ENCODE results near the gene KCNJ5. TPM values are rescaled to one million over a fixed set of nuclear protein-coding genes. Genes with fewer than 3 reads are reported as not detected.

KCNJ5 gene
- total and polyA plus RNA-seq, 2 experiments from 2014 or later: not detected

DNA sequence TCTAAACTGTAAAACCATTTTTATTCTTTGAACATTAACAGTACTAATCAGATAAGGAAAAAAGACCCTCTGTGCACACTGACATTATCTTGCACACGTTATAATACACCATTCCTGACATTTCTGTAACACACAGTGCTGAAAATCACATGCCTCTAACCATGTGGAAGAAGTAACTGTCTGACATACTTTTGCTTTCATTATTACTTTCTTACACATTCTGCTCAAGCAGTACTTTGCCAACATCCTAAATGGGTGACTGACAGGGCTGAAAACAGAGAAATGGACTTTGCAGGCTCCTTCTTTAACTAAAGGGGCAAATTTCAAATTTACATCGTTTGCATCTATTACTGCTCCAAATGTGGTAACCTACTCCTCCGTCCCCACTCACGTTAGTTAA lies 74.3 kb downstream of the KCNJ5 start:
- H3K4me2 ChIP-seq: no peak overlapping the region
- no peaks in the 10 kb centered on the region for H3K4me1 ChIP-seq (ENCODE audit: insufficient read depth)
- H3K27ac ChIP-seq (ENCODE audit: low read depth): no peak overlapping the region
- ATAC-seq: no peak
- DNase-seq (ENCODE audit: low spot score): no peak
- Mint-ChIP-seq H3K27ac (no peak overlapping the region), H3K36me3 (ENCODE audit: low read depth) (peaks cover 10% of the 10 kb centered on the region; the same call in 2 of the 3 replicates), H3K9me3 (no peaks in the 10 kb centered on the region), H3K4me3 (no peak overlapping the region), H3K27me3 (ENCODE audit: insufficient read depth, low read depth, poor library complexity) (no peaks in the 10 kb centered on the region), H3K4me1 (peaks cover 9% of the 10 kb centered on the region; the same call in 2 of the 3 replicates)
- no peaks in the 10 kb centered on the region for H3K9me2 ChIP-seq (ENCODE audit: insufficient read depth)
- no peak for TF ChIP-seq CREB1 (CRISPR knock-in tag; IDR thresholded peaks at IDR 0.05; ENCODE audit: low read depth)
- TF ChIP-seq EZH2phosphoT487 (IDR thresholded peaks at IDR 0.05; ENCODE audit: unreplicated experiment): no peak
- TF ChIP-seq, protein P1, sequence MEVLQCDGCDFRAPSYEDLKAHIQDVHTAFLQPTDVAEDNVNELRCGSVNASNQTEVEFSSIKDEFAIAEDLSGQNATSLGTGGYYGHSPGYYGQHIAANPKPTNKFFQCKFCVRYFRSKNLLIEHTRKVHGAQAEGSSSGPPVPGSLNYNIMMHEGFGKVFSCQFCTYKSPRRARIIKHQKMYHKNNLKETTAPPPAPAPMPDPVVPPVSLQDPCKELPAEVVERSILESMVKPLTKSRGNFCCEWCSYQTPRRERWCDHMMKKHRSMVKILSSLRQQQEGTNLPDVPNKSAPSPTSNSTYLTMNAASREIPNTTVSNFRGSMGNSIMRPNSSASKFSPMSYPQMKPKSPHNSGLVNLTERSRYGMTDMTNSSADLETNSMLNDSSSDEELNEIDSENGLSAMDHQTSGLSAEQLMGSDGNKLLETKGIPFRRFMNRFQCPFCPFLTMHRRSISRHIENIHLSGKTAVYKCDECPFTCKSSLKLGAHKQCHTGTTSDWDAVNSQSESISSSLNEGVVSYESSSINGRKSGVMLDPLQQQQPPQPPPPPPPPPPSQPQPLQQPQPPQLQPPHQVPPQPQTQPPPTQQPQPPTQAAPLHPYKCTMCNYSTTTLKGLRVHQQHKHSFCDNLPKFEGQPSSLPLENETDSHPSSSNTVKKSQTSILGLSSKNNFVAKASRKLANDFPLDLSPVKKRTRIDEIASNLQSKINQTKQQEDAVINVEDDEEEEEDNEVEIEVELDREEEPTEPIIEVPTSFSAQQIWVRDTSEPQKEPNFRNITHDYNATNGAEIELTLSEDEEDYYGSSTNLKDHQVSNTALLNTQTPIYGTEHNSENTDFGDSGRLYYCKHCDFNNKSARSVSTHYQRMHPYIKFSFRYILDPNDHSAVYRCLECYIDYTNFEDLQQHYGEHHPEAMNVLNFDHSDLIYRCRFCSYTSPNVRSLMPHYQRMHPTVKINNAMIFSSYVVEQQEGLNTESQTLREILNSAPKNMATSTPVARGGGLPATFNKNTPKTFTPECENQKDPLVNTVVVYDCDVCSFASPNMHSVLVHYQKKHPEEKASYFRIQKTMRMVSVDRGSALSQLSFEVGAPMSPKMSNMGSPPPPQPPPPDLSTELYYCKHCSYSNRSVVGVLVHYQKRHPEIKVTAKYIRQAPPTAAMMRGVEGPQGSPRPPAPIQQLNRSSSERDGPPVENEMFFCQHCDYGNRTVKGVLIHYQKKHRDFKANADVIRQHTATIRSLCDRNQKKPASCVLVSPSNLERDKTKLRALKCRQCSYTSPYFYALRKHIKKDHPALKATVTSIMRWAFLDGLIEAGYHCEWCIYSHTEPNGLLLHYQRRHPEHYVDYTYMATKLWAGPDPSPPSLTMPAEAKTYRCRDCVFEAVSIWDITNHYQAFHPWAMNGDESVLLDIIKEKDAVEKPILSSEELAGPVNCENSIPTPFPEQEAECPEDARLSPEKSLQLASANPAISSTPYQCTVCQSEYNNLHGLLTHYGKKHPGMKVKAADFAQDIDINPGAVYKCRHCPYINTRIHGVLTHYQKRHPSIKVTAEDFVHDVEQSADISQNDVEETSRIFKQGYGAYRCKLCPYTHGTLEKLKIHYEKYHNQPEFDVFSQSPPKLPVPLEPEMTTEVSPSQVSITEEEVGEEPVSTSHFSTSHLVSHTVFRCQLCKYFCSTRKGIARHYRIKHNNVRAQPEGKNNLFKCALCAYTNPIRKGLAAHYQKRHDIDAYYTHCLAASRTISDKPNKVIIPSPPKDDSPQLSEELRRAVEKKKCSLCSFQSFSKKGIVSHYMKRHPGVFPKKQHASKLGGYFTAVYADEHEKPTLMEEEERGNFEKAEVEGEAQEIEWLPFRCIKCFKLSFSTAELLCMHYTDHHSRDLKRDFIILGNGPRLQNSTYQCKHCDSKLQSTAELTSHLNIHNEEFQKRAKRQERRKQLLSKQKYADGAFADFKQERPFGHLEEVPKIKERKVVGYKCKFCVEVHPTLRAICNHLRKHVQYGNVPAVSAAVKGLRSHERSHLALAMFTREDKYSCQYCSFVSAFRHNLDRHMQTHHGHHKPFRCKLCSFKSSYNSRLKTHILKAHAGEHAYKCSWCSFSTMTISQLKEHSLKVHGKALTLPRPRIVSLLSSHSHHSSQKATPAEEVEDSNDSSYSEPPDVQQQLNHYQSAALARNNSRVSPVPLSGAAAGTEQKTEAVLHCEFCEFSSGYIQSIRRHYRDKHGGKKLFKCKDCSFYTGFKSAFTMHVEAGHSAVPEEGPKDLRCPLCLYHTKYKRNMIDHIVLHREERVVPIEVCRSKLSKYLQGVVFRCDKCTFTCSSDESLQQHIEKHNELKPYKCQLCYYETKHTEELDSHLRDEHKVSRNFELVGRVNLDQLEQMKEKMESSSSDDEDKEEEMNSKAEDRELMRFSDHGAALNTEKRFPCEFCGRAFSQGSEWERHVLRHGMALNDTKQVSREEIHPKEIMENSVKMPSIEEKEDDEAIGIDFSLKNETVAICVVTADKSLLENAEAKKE (CRISPR knock-in tag; IDR thresholded peaks at IDR 0.05): no peak
- no peak for TF ChIP-seq EZH2 (IDR thresholded peaks at IDR 0.05; ENCODE audit: low read depth, unreplicated experiment)
- TF ChIP-seq POLR2AphosphoS5 (IDR thresholded peaks at IDR 0.05; ENCODE audit: low read depth): no peak
- TF ChIP-seq, protein P2, sequence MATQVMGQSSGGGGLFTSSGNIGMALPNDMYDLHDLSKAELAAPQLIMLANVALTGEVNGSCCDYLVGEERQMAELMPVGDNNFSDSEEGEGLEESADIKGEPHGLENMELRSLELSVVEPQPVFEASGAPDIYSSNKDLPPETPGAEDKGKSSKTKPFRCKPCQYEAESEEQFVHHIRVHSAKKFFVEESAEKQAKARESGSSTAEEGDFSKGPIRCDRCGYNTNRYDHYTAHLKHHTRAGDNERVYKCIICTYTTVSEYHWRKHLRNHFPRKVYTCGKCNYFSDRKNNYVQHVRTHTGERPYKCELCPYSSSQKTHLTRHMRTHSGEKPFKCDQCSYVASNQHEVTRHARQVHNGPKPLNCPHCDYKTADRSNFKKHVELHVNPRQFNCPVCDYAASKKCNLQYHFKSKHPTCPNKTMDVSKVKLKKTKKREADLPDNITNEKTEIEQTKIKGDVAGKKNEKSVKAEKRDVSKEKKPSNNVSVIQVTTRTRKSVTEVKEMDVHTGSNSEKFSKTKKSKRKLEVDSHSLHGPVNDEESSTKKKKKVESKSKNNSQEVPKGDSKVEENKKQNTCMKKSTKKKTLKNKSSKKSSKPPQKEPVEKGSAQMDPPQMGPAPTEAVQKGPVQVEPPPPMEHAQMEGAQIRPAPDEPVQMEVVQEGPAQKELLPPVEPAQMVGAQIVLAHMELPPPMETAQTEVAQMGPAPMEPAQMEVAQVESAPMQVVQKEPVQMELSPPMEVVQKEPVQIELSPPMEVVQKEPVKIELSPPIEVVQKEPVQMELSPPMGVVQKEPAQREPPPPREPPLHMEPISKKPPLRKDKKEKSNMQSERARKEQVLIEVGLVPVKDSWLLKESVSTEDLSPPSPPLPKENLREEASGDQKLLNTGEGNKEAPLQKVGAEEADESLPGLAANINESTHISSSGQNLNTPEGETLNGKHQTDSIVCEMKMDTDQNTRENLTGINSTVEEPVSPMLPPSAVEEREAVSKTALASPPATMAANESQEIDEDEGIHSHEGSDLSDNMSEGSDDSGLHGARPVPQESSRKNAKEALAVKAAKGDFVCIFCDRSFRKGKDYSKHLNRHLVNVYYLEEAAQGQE (IDR thresholded peaks at IDR 0.05; ENCODE audit: unreplicated experiment): no peak
- no peak for TF ChIP-seq NANOG (IDR thresholded peaks at IDR 0.05; ENCODE audit: borderline replicate concordance)
- TF ChIP-seq, protein P3, sequence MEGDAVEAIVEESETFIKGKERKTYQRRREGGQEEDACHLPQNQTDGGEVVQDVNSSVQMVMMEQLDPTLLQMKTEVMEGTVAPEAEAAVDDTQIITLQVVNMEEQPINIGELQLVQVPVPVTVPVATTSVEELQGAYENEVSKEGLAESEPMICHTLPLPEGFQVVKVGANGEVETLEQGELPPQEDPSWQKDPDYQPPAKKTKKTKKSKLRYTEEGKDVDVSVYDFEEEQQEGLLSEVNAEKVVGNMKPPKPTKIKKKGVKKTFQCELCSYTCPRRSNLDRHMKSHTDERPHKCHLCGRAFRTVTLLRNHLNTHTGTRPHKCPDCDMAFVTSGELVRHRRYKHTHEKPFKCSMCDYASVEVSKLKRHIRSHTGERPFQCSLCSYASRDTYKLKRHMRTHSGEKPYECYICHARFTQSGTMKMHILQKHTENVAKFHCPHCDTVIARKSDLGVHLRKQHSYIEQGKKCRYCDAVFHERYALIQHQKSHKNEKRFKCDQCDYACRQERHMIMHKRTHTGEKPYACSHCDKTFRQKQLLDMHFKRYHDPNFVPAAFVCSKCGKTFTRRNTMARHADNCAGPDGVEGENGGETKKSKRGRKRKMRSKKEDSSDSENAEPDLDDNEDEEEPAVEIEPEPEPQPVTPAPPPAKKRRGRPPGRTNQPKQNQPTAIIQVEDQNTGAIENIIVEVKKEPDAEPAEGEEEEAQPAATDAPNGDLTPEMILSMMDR (conservative IDR thresholded peaks at IDR 0.05; ENCODE audit: low read depth in 2 of 2): no peak
- no peak for TF ChIP-seq ZNF331 (CRISPR knock-in tag; IDR thresholded peaks at IDR 0.05; ENCODE audit: low read depth)
- no peaks in the 10 kb centered on the region for H3K79me2 ChIP-seq (replicated peaks; ENCODE audit: insufficient read depth)
- no peak overlapping the region for H2AFZ ChIP-seq
- H3K27me3 ChIP-seq (ENCODE audit: insufficient read depth): no peaks in the 10 kb centered on the region
- H3F3A ChIP-seq (replicated peaks; ENCODE audit: low read depth): no peaks in the 10 kb centered on the region
- peaks cover 8% of the 10 kb centered on the region; the same call in 1 of the 2 replicates for H4K20me1 ChIP-seq (replicated peaks; ENCODE audit: insufficient read depth)
- H3K36me3 ChIP-seq (ENCODE audit: insufficient read depth): no peaks in the 10 kb centered on the region
- no peak overlapping the region for H3K4me3 ChIP-seq

Measured in GM23338 (cell line).